Measurements from ENCODE around the gene TOB1. TPM values are rescaled to one million over a fixed set of nuclear protein-coding genes. Genes with fewer than 3 reads are reported as not detected.

Gene TOB1
- polyA plus RNA-seq, 1 donor (not counting 4 experiments of a cell fraction or from before 2014, with no cell fraction given) = 64.4 TPM

DNA sequence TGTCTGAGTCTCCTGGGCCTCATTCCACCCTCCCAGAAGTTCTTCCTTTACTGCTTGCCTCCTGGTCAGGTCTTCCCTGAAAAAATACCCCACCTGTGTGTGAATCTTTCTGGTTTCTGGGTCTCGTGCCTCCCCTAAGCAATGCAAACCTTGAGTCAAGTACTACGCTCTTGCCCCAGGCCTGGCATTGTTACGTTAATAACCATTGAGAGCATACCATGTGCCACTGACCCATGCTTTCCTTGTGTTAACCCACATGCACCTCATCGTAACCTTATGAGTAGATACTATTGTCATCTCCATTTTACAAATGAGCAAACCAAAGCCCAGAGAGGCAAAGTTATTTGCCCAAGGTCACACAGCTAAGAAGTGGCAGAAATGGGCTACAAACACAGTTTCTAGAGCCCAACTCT is 25.4 kb upstream of the TOB1 start:
- Histone ChIP-seq H3K9me3 (ENCODE audit: control insufficient read depth, low read depth, low read length) (no peaks in the 10 kb centered on the region), H3K9me1 (ENCODE audit: control insufficient read depth, extremely low read depth, insufficient read depth, low read length) (no peaks in the 10 kb centered on the region), H3K4me3 (ENCODE audit: control insufficient read depth in 2 of 3, extremely low read depth in 1 of 3, insufficient read depth in 2 of 3, low read depth in 1 of 3, low read length in 3 of 3) (peak overlapping the region in 1 of 3 experiments; percentile 40), H3K9ac (ENCODE audit: control insufficient read depth, extremely low read depth, insufficient read depth, low read length) (peak overlapping the region; percentile 3), H3K4me2 (ENCODE audit: control insufficient read depth, extremely low read depth, insufficient read depth, low read depth, low read length) (peak overlapping the region; percentile 0), H3K4me1 (ENCODE audit: control insufficient read depth, extremely low read depth, insufficient read depth, low read length) (peaks cover 36% of the 10 kb centered on the region), H4K20me1 (ENCODE audit: control insufficient read depth, extremely low read depth, insufficient read depth, low read length) (no peaks in the 10 kb centered on the region), H3K27me3 (ENCODE audit: control insufficient read depth, extremely low read depth, insufficient read depth, low read length) (no peaks in the 10 kb centered on the region), H2AFZ (ENCODE audit: control insufficient read depth, low read length) (no peak overlapping the region), H3K36me3 (ENCODE audit: control insufficient read depth in 2 of 2, extremely low read depth in 1 of 2, insufficient read depth in 2 of 2, low read length in 2 of 2) (peaks cover 0 to 1% of the 10 kb centered on the region in 2 experiments), H3K79me2 (ENCODE audit: control insufficient read depth, insufficient read depth, low read length) (no peaks in the 10 kb centered on the region), H3K27ac (ENCODE audit: control insufficient read depth, insufficient read depth, low read length) (peak overlapping the region; percentile 2)
- DNase-seq (ENCODE audit: low read depth, low spot score) = no peak
- FAIRE-seq = no peak
- no peak for TF ChIP-seq EZH2 (IDR thresholded peaks at IDR 0.05; ENCODE audit: low read length)
- TF ChIP-seq, protein P1, sequence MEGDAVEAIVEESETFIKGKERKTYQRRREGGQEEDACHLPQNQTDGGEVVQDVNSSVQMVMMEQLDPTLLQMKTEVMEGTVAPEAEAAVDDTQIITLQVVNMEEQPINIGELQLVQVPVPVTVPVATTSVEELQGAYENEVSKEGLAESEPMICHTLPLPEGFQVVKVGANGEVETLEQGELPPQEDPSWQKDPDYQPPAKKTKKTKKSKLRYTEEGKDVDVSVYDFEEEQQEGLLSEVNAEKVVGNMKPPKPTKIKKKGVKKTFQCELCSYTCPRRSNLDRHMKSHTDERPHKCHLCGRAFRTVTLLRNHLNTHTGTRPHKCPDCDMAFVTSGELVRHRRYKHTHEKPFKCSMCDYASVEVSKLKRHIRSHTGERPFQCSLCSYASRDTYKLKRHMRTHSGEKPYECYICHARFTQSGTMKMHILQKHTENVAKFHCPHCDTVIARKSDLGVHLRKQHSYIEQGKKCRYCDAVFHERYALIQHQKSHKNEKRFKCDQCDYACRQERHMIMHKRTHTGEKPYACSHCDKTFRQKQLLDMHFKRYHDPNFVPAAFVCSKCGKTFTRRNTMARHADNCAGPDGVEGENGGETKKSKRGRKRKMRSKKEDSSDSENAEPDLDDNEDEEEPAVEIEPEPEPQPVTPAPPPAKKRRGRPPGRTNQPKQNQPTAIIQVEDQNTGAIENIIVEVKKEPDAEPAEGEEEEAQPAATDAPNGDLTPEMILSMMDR (optimal IDR thresholded peaks at IDR 0.05 in 1 of 3, IDR thresholded peaks at IDR 0.05 in 1 of 3, conservative IDR thresholded peaks at IDR 0.05 in 1 of 3; ENCODE audit: extremely low read depth in 1 of 3, insufficient read depth in 2 of 3, low read length in 3 of 3) = no peak
- dilution Hi-C loops (cut with MboI; ENCODE audit: extremely low pct_ligation_motif_present, low sequenced_read_pairs) = no loop called here

GRCh38 chr17:50890675-50891516 is 24.7 kb upstream of the TOB1 start:
- Histone ChIP-seq H3K4me3 (ENCODE audit: control insufficient read depth in 2 of 3, extremely low read depth in 1 of 3, insufficient read depth in 2 of 3, low read depth in 1 of 3, low read length in 3 of 3) (peak overlapping the region in 1 of 3 experiments; percentile 40), H3K4me1 (ENCODE audit: control insufficient read depth, extremely low read depth, insufficient read depth, low read length) (peaks cover 36% of the 10 kb centered on the region), H3K79me2 (ENCODE audit: control insufficient read depth, insufficient read depth, low read length) (no peaks in the 10 kb centered on the region), H3K36me3 (ENCODE audit: control insufficient read depth in 2 of 2, extremely low read depth in 1 of 2, insufficient read depth in 2 of 2, low read length in 2 of 2) (peaks cover 0 to 1% of the 10 kb centered on the region in 2 experiments), H3K27me3 (ENCODE audit: control insufficient read depth, extremely low read depth, insufficient read depth, low read length) (no peaks in the 10 kb centered on the region), H3K9ac (ENCODE audit: control insufficient read depth, extremely low read depth, insufficient read depth, low read length) (peak overlapping the region; percentile 3), H3K9me3 (ENCODE audit: control insufficient read depth, low read depth, low read length) (no peaks in the 10 kb centered on the region), H3K4me2 (ENCODE audit: control insufficient read depth, extremely low read depth, insufficient read depth, low read depth, low read length) (peak overlapping the region; percentile 0), H2AFZ (ENCODE audit: control insufficient read depth, low read length) (no peak overlapping the region), H3K27ac (ENCODE audit: control insufficient read depth, insufficient read depth, low read length) (peak overlapping the region; percentile 2), H3K9me1 (ENCODE audit: control insufficient read depth, extremely low read depth, insufficient read depth, low read length) (no peaks in the 10 kb centered on the region), H4K20me1 (ENCODE audit: control insufficient read depth, extremely low read depth, insufficient read depth, low read length) (no peaks in the 10 kb centered on the region)
- FAIRE-seq (no peak), DNase-seq (ENCODE audit: low read depth, low spot score) (no peak)
- TF ChIP-seq, protein P1 (optimal IDR thresholded peaks at IDR 0.05 in 1 of 3, IDR thresholded peaks at IDR 0.05 in 1 of 3, conservative IDR thresholded peaks at IDR 0.05 in 1 of 3; ENCODE audit: extremely low read depth in 1 of 3, insufficient read depth in 2 of 3, low read length in 3 of 3) = no peak
- no peak for TF ChIP-seq EZH2 (IDR thresholded peaks at IDR 0.05; ENCODE audit: low read length)
- dilution Hi-C loops (cut with MboI; ENCODE audit: extremely low pct_ligation_motif_present, low sequenced_read_pairs) = no loop called here
